HEK293T (cell line): Measurements from ENCODE around the gene SLC15A1.

ENCODE experiments used
- CTCF ChIA-PET: fragments of 350-600 bp; formaldehyde crosslinking; extraction: SDS; loops from one replicate; lab custom pipeline; 2021; ENCODE audit warnings: antibody characterized with exemption, inconsistent platforms; lab: Yijun Ruan, JAX
- POLR2A ChIA-PET: fragments of 350-600 bp; formaldehyde crosslinking; extraction: SDS; loops from one replicate; lab custom pipeline; 2020; ENCODE audit warnings: antibody characterized with exemption, inconsistent platforms; lab: Yijun Ruan, JAX
- DNase-seq: peaks from one replicate; pipeline ENCODE4 v3.0.0; 2012; ENCODE audit warnings: mixed read lengths; ENCODE audit errors: extremely low spot score
- ARNT ChIP-seq: fragments of 450-650 bp; IDR thresholded peaks from 2 replicates; pipeline ENCODE4 v1.6.1; 2017; ENCODE audit warnings: mild to moderate bottlenecking
- BHLHE40 ChIP-seq: fragments of 450-650 bp; IDR thresholded peaks from 2 replicates; pipeline ENCODE4 v1.6.1; 2016; ENCODE audit warnings: mild to moderate bottlenecking, moderate library complexity, borderline replicate concordance
- CTBP1 ChIP-seq: fragments of 450-650 bp; IDR thresholded peaks from 2 replicates; pipeline ENCODE4 v1.6.1; 2016; ENCODE audit warnings: borderline replicate concordance
- ELF4 ChIP-seq: fragments of 450-650 bp; IDR thresholded peaks from 2 replicates; pipeline ENCODE4 v1.6.1; 2017; ENCODE audit warnings: antibody characterized with exemption
- FOXA1 ChIP-seq: fragments of 450-650 bp; IDR thresholded peaks from 2 replicates; pipeline ENCODE4 v1.6.1; 2016; ENCODE audit warnings: mild to moderate bottlenecking
- FOXK2 ChIP-seq: fragments of 450-650 bp; IDR thresholded peaks from 2 replicates; pipeline ENCODE4 v1.6.1; 2016; ENCODE audit warnings: mild to moderate bottlenecking
- FOXM1 ChIP-seq: fragments of 450-650 bp; IDR thresholded peaks from 2 replicates; pipeline ENCODE4 v1.6.1; 2017; ENCODE audit warnings: mild to moderate bottlenecking, borderline replicate concordance
- HDGF ChIP-seq: fragments of 450-650 bp; IDR thresholded peaks from 2 replicates; pipeline ENCODE4 v1.6.1; 2017; ENCODE audit warnings: antibody characterized with exemption, borderline replicate concordance
- L3MBTL2 ChIP-seq: fragments of 450-650 bp; conservative IDR thresholded peaks from 2 replicates; pipeline ENCODE4 v1.6.1; 2016; ENCODE audit warnings: mild to moderate bottlenecking
- LEF1 ChIP-seq: fragments of 450-650 bp; IDR thresholded peaks from 2 replicates; pipeline ENCODE4 v1.6.1; 2017; ENCODE audit warnings: mild to moderate bottlenecking, borderline replicate concordance
- NFRKB ChIP-seq: fragments of 450-650 bp; IDR thresholded peaks from 2 replicates; pipeline ENCODE4 v1.6.1; 2016; ENCODE audit warnings: mild to moderate bottlenecking, moderate library complexity
- PKNOX1 ChIP-seq: fragments of 450-650 bp; IDR thresholded peaks from 2 replicates; pipeline ENCODE4 v1.6.1; 2016
- SP1 ChIP-seq: fragments of 450-650 bp; IDR thresholded peaks from 2 replicates; pipeline ENCODE4 v1.6.1; 2017
- SUZ12 ChIP-seq: fragments of 450-650 bp; IDR thresholded peaks from 2 replicates; pipeline ENCODE4 v1.6.1; 2016; ENCODE audit warnings: mild to moderate bottlenecking
- TARDBP ChIP-seq: fragments of 450-650 bp; IDR thresholded peaks from 2 replicates; pipeline ENCODE4 v1.6.1; 2016
- ZNF384 ChIP-seq: fragments of 450-650 bp; IDR thresholded peaks from 2 replicates; pipeline ENCODE4 v1.6.1; 2016

SLC15A1 gene

GRCh38 chr13:98778749-98779148, 26.3 kb upstream of the SLC15A1 start:
- POLR2A ChIA-PET, result no interaction called here
- TF ChIP-seq PKNOX1, result no peak
- TF ChIP-seq TARDBP, result no peak
- no peak for TF ChIP-seq ZNF384
- no peak for TF ChIP-seq ARNT
- no peak for TF ChIP-seq FOXA1
- no peak for TF ChIP-seq HDGF
- TF ChIP-seq SP1, result no peak
- no peak for TF ChIP-seq LEF1
- TF ChIP-seq FOXK2, result no peak
- no peak for DNase-seq
- CTCF ChIA-PET, result no interaction called here

GRCh38 chr13:98776644-98777043, 24.2 kb upstream of the SLC15A1 start:
- ChIA-PET POLR2A (no interaction called here), CTCF (interaction anchor here (1.1 kb wide), 1 partner anchor 45 kb away, joined by 3 read pairs; no protein-coding TSS in a partner anchor)
- DNase-seq, result no peak
- TF ChIP-seq TARDBP, result no peak
- TF ChIP-seq SUZ12, result no peak
- TF ChIP-seq PKNOX1, result no peak
- no peak for TF ChIP-seq CTBP1
- TF ChIP-seq ARNT, result no peak
- TF ChIP-seq HDGF, result no peak
- TF ChIP-seq SP1, result no peak
- TF ChIP-seq NFRKB, result no peak
- TF ChIP-seq FOXM1, result no peak
- TF ChIP-seq LEF1, result no peak
- TF ChIP-seq FOXK2, result no peak
- no peak for TF ChIP-seq FOXA1
- no peak for TF ChIP-seq L3MBTL2
- no peak for TF ChIP-seq ZNF384
- no peak for TF ChIP-seq BHLHE40
- no peak for TF ChIP-seq ELF4

GRCh38 chr13:98775844-98776598, 23.5 kb upstream of the SLC15A1 start:
- TF ChIP-seq LEF1 (no peak), FOXK2 (no peak), FOXA1 (no peak), L3MBTL2 (no peak), FOXM1 (no peak), PKNOX1 (no peak), SP1 (no peak), BHLHE40 (no peak), ARNT (no peak), ZNF384 (no peak), NFRKB (no peak), CTBP1 (no peak), HDGF (no peak), TARDBP (no peak), ELF4 (no peak), SUZ12 (no peak)
- CTCF ChIA-PET, result interaction anchor here (1.1 kb wide), 1 partner anchor 44 kb away, joined by 3 read pairs; no protein-coding TSS in a partner anchor
- no peak for DNase-seq
- POLR2A ChIA-PET, result no interaction called here

- TF ChIP-seq NFRKB, result no peak
- no peak for TF ChIP-seq CTBP1
- TF ChIP-seq SUZ12, result no peak
- no peak for TF ChIP-seq L3MBTL2
- TF ChIP-seq TARDBP, result no peak
- no peak for TF ChIP-seq FOXA1
- TF ChIP-seq FOXM1, result no peak
- no peak for TF ChIP-seq ELF4
- no peak for TF ChIP-seq ZNF384
- TF ChIP-seq FOXK2, result no peak
- CTCF ChIA-PET, result no interaction called here
- POLR2A ChIA-PET, result no interaction called here
- DNase-seq, result no peak
Measured at GRCh38 chr13:98775386-98775785, 22.9 kb upstream of the SLC15A1 start.

- DNase-seq, result no peak
- TF ChIP-seq TARDBP (no peak), ARNT (no peak), FOXK2 (no peak), SUZ12 (no peak), FOXM1 (no peak), L3MBTL2 (no peak), ZNF384 (no peak), BHLHE40 (no peak), PKNOX1 (no peak), HDGF (no peak), ELF4 (no peak), NFRKB (no peak), CTBP1 (no peak), LEF1 (no peak), FOXA1 (no peak), SP1 (no peak)
- CTCF ChIA-PET, result no interaction called here
- POLR2A ChIA-PET, result no interaction called here
Measured at GRCh38 chr13:98774776-98775175, 22.3 kb upstream of the SLC15A1 start.
